Esophagus squamous epithelium (tissue), 4 donors: ENCODE data around the gene ANKRD29.

ENCODE experiments used
- POLR2A ChIP-seq, 4 donors: fragments of 450-650 bp; IDR thresholded peaks; one replicate each; pipeline ENCODE4 v1.6.1; 2017; ENCODE audit warnings: antibody characterized with exemption in 4 of 4, mild to moderate bottlenecking in 4 of 4, moderate library complexity in 3 of 4
- TF ChIP-seq, protein P1 (sequence below), 6 experiments: fragments of 450-650 bp in 4 of 6; fragments of 200-600 bp in 2 of 6; sonication (generic) in 2 of 6; IDR thresholded peaks; one replicate each; pipeline ENCODE4 v1.5.1; 2016 to 2019; ENCODE audit warnings: antibody characterized with exemption in 6 of 6, mild to moderate bottlenecking in 4 of 6, moderate library complexity in 4 of 6

- TF ChIP-seq, protein P1, sequence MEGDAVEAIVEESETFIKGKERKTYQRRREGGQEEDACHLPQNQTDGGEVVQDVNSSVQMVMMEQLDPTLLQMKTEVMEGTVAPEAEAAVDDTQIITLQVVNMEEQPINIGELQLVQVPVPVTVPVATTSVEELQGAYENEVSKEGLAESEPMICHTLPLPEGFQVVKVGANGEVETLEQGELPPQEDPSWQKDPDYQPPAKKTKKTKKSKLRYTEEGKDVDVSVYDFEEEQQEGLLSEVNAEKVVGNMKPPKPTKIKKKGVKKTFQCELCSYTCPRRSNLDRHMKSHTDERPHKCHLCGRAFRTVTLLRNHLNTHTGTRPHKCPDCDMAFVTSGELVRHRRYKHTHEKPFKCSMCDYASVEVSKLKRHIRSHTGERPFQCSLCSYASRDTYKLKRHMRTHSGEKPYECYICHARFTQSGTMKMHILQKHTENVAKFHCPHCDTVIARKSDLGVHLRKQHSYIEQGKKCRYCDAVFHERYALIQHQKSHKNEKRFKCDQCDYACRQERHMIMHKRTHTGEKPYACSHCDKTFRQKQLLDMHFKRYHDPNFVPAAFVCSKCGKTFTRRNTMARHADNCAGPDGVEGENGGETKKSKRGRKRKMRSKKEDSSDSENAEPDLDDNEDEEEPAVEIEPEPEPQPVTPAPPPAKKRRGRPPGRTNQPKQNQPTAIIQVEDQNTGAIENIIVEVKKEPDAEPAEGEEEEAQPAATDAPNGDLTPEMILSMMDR (IDR thresholded peaks at IDR 0.05): no peak
- TF ChIP-seq POLR2A (IDR thresholded peaks at IDR 0.05): no peak
Observed at GRCh38 chr18:23573626-23574431, 88.9 kb downstream of the ANKRD29 start.
